DMS79 (cell line): ENCODE measurements around the gene HENMT1.

Source experiments
- DNase-seq: peaks from one replicate; lab custom pipeline; 2025; lab: John Stamatoyannopoulos, UW

The HENMT1 gene

DNA sequence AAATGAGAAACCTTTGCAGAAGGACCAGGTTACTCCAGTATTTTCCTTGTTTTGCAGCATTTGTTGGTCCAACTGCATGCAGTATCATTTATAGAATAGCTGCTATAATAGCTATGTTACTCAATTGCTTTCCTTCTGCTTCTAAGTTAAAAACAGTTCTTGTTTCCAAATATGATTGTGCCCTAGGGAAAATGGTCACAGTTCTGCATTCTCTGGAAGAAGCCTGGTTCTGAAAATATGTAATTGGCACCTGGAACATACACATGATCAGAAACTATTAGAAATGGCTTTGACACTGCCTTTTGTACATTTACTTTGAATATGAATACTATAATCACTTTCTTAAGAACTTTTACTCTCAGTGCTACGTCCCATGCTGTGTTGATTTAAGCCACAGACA is 33.6 kb downstream of the HENMT1 start:
- DNase-seq = no peak

GRCh38 chr1:108624069-108624468 is 36.8 kb downstream of the HENMT1 start:
- DNase-seq = no peak

GRCh38 chr1:108617724-108618056 is 43.2 kb downstream of the HENMT1 start:
- no peak for DNase-seq

DNA sequence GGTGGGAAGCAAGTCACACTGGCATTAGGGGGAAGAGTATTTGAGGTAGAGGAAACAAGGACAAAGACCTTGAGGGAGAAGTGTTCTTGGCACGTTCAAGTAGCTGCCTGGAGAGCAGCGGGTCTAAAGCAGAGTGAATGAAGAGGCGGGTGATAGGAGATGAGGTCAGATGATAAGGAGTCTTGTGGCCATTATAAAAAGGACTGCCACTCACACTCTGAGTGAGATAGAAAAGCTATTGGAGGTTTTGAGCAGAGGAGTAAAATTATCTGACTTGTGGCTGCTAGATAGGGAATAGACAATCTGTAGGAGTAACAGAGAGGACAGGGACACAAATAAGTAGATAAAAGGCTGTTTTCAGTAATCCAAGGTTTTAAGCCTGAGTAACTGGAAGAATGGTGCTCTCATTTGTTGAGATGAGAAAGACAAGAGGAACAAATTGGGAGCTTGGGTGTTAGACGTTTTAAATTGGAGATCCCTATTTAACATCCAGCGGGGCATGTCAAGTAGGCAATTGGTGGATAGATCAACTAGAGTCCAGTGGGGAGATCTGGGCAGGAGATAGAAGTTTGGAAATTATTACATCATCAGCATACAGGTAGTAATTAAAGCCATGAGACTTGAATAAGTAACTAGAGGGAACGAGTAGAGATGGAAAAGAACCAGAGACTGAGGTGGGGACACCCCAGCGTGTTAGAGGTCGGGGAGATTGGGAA is 43.7 kb downstream of the HENMT1 start:
- DNase-seq = peak; percentile 79

DNA sequence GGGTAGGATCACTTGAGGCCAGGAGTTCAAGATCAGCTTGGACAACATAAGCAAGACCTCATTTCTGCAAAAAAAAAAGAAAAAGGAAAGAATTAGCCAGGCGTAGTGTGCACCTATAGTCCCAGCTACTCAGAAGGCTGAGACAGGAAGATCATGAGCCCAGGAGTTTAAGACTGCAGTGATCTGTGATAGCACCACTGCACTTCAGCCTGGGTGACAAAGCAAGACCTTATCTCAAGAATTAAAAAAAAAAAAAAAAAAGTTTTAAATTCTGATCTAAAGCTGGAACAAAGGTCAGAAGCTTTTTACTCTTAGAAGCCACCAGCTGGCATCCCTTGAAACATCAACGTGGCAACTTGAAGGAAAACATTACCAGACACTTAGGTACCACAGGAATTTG is 45.3 kb downstream of the HENMT1 start:
- no peak for DNase-seq

DNA sequence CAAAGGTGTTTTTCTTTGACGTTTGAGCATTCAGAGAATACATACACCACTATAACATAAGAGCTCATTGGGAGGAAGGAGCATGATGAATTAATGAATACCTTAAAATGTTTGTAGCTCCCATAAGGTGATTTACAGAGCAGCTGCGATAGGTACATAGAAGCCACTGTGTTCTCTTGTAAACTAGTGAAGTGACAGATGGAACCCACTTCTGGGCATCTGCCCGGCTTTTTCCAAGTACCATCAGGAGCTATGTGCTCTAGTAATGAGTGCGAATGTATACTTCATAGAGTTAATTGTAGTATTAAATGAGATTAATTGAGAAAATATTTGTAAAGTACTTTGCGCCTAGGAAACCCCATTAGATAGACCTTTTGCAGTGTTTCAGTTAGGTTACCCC is 48.4 kb downstream of the HENMT1 start:
- no peak for DNase-seq

GRCh38 chr1:108611984-108612383 is 48.9 kb downstream of the HENMT1 start:
- no peak for DNase-seq

- DNase-seq = peak; percentile 99
These were observed 50.8 kb downstream of the HENMT1 start for GRCh38 chr1:108610073-108610472.

DNA sequence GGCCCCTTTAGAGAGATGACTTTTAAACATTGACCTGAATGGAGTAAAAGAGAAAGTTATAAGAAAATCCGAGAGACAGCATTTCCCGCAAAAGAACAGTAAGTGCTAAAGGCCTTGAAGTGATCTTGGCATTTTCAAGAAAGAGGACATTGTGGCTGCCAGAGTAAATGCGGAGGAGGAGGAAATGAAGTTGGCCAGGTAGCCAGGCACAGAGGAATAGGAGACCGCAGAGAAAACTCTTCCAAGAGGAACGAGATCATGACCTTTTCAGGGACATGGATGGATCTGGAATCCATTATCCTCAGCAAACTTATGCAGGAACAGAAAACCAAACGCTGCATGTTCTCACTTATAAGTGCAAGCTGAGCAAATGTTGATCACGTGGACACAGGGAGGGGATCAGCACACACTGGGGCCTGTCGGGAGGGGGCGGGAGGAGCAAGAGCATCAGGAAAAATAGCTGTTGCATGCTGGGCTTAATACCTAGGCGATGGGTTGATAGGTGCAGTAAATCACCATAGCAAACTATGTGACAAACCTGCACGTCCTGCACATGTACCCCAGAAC is 51.3 kb downstream of the HENMT1 start:
- DNase-seq = peak; percentile 87

DNA sequence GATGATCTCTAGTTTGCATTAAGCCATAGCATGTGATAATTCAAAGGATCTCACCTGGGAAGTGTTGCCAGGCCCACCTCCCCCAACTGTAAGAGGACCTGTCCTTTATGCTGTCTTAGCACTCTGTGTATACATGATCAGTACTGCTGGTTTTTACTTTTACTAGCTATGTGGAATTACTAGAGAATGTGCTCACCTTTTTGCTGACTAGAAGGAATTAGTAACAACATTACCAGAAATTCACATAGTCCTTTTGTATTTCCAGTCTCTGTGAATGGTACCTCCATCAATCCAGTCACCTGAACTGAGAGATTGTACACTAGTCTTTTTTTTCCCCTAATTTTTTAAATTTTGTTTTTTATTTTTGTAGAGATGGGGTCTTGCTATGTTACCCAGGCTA is 54.4 kb downstream of the HENMT1 start:
- DNase-seq = no peak

DNA sequence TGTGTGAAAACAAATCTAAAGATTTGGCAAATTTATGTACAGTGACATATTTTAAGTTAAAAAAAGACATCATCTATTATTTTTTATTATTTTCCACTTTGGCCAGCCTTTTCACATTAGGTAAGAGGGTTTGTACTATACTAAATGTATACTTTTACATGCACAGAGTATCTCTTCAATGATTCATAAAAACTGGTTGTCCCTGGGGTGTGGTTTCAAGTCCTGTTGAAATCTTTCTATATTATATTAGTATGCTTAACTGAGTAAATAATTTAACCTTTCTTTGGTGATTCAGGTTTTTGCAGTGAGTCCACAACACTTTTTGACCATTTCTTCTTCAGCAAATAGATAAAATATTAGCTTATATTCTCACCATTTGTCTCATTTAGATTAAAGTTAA is 55.3 kb downstream of the HENMT1 start:
- no peak for DNase-seq

DNA sequence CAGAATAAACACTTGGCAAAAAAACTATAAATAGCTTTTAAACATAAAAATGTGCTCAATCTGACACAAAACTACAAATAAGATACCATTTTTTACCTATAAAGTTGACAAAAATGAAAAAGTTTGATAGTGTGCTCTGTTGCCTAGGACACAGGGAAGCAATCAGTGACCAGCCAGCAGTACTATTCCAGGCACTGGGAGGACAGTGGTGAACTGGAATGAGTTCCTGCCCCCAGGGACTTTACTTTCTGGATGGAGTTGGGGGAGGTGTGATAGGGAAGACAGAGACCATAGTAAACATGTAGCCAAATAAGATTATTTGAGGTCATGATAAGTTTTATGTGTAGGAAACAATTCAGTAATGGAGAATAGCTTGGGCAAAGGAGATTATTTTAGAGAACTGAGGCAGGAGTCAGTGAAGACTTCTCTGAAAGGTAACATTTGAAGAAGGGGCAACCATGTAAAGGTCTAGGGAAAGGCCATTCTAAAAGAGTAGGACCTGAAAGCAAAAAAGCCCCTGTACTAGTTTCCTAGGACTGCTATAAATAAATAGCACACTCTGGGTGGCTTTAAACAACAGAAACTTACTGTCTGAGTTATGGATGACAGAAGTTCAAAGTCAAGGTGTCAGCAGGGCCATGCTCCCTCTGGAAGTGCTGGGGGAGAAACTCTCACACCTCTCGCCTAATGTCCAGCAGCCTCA is 59.0 kb downstream of the HENMT1 start:
- DNase-seq = no peak

GRCh38 chr1:108600504-108600903 is 60.4 kb downstream of the HENMT1 start:
- no peak for DNase-seq

DNA sequence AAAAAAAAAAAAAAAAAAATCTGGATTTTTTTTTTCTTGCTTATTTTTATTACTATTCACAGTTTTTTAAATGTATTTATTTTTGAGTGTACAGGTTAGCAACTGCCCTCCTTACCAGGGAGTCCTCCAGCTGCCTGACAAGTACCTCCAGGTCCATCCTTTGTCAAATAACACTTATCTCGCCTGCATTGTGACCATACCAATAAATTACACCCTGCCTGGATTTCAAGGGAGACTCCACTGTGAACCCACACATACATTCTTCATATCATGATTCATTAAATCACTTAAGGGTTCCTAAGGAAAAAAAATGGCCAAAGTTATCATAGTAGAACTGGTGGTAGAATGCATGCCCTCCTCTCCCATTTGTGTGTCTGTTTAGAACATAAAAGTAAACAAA is 62.6 kb downstream of the HENMT1 start:
- DNase-seq = no peak
